Esophagus squamous epithelium (tissue), 5 donors: ENCODE results near the gene RHBDL2. TPM values are rescaled to one million over a fixed set of nuclear protein-coding genes. Genes with fewer than 3 reads are reported as not detected.
A peak's percentile ranks its signal among the peaks of the same experiment; 100 is the strongest.

Experiments
- DNase-seq: peaks from one replicate; lab custom pipeline; 2025; lab: John Stamatoyannopoulos, UW
- H3K27ac ChIP-seq, 4 donors: fragments of 200-600 bp; sonication (generic); one replicate each; pipeline ENCODE4 v1.5.1; 2016 to 2019; ENCODE audit warnings: mild to moderate bottlenecking in 1 of 4
- H3K27me3 ChIP-seq, 4 donors: fragments of 200-600 bp; sonication (generic); 1 replicate in 3 of 4; 2 replicates in 1 of 4; pipeline versions ENCODE4 v1.5.1 to v1.6.0; 2017 to 2021; ENCODE audit warnings: antibody characterized with exemption in 1 of 4
- H3K36me3 ChIP-seq, 3 donors: fragments of 200-600 bp; sonication (generic); one replicate each; pipeline ENCODE4 v1.5.1; 2016 to 2019
- H3K4me1 ChIP-seq, 3 donors: fragments of 200-600 bp; sonication (generic); one replicate each; pipeline ENCODE4 v1.5.1; 2017 to 2019
- H3K4me3 ChIP-seq, 4 donors: fragments of 200-600 bp; sonication (generic); 1 replicate in 3 of 4; 2 replicates in 1 of 4; pipeline ENCODE4 v1.5.1; 2016 to 2019; ENCODE audit warnings: mild to moderate bottlenecking in 2 of 4, moderate library complexity in 1 of 4
- H3K9me3 ChIP-seq, 3 donors: fragments of 200-600 bp; sonication (generic); one replicate each; pipeline ENCODE4 v1.5.1; 2016 to 2019
- CTCF ChIP-seq, 6 experiments: fragments of 450-650 bp in 4 of 6; fragments of 200-600 bp in 2 of 6; sonication (generic) in 2 of 6; IDR thresholded peaks; one replicate each; pipeline ENCODE4 v1.5.1; 2016 to 2019; ENCODE audit warnings: antibody characterized with exemption in 6 of 6, mild to moderate bottlenecking in 4 of 6, moderate library complexity in 4 of 6
- POLR2A ChIP-seq, 4 donors: fragments of 450-650 bp; IDR thresholded peaks; one replicate each; pipeline ENCODE4 v1.6.1; 2017; ENCODE audit warnings: antibody characterized with exemption in 4 of 4, mild to moderate bottlenecking in 4 of 4, moderate library complexity in 3 of 4
- WGBS, 2 donors: methylation state at CpG; one replicate each; pipeline ENCODE4 v1.1.5; 2018; 5-methylcytosine and 5-hydroxymethylcytosine counted together
- intact Hi-C: fragments of 100-400 bp; cut with DNase I; formaldehyde crosslinking; loops from one replicate; pipeline ENCODE4 v1.15.0; 2022
- total RNA-seq, 4 donors: library from RNA; depleted of rRNA; stranded (reverse); fragments of >200 nt; gene quantifications; one replicate each; pipeline ENCODE4 v1.1.0, GENCODE V29; 2016
- donor health status: DM: yes; HTN: yes; CAD: no.

The RHBDL2 gene
- total RNA-seq, 4 donors from 2014 or later, result 11.6 to 23.0 (median 17.4) TPM

GRCh38 chr1:38941093-38941492 lies 537 bp downstream of the RHBDL2 start:
- Histone ChIP-seq H3K9me3 (no peaks in the 10 kb centered on the region), H3K4me3 (peak overlapping the region; percentile 53 to 75 (median 60)), H3K4me1 (peaks cover 4 to 24% (median 6%) of the 10 kb centered on the region in 3 donors), H3K27me3 (no peaks in the 10 kb centered on the region), H3K27ac (peak overlapping the region; percentile 74 to 88 (median 82)), H3K36me3 (no peaks in the 10 kb centered on the region)
- intact Hi-C loops, result no loop called here
- WGBS, 2 donors, result 14 to 26% methylated on average over 4 of the region's 4 CpGs
- DNase-seq, result no peak
- TF ChIP-seq POLR2A (IDR thresholded peaks at IDR 0.05) (no peak), CTCF (IDR thresholded peaks at IDR 0.05) (peak in 3 of 6 experiments; percentile 6 to 25 (median 8))

DNA sequence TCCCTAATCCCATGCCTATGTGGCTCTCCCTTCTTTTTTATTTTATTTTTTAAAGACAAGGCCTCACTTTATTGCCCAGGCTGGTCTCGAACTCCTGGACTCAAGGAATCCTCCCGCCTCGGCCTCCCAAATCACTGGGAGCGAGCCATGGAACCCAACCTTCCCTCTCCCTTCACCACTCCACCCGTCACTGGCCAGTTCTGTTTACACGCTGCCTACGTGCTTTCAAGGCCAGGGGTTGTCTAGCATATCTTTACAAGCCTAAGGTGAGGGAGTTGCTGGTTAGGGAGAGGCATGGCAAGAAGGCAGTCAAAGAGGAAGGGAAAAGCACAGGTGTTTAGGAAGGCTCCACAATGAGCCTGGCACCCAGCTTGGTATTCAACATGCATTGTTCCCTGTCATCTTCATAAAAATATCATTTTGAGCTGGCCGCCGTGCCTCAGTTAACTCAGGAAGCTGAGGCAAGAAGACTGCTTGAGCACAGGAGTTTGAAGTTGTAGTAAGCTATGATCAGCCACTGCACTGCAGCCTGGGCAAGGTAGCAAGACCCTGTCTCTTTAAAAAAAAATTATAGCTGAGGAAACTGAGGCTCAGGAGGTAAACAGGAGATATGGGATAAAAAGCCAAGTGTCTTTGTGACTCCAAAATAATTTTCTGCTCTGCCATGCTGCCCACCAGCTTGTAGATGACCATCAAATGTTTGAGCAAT lies 1.1 kb downstream of the RHBDL2 start:
- Histone ChIP-seq H3K27ac (peak overlapping the region in 3 of 4 donors; percentile 81 to 88 (median 82)), H3K27me3 (no peaks in the 10 kb centered on the region), H3K9me3 (no peaks in the 10 kb centered on the region), H3K36me3 (no peaks in the 10 kb centered on the region), H3K4me3 (peak overlapping the region; percentile 53 to 75 (median 60)), H3K4me1 (peaks cover 4 to 24% (median 6%) of the 10 kb centered on the region in 3 donors)
- WGBS, 2 donors, result 62 to 80% methylated on average over 3 to 9 of the region's 9 CpGs
- no peak for DNase-seq
- intact Hi-C loops, result no loop called here
- TF ChIP-seq POLR2A (IDR thresholded peaks at IDR 0.05) (no peak), CTCF (IDR thresholded peaks at IDR 0.05) (no peak)

DNA sequence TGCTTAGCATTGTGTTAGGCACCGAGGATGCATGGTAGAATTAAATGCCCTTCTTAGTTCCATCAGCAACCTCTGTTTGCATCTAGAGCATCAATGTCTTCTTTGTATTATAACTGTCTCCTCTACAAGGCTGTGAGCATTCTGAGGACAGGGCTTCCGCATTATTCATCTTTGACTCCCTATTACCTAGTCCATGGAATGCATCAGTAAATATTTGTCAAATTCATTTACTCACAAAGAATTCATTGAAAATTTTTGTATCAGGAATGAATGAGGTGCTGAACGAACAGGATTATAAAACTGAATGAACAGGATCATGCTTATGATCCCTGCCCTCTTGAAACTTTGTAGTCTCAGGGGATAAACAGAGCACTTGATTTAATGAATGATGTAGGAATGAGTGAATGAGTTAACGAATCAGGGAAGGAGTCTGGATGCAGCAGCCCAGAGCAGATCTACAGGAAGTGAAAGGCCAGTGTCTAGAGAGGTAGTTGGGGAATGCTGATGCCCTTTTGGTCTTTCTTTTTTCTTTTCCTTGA lies 2.8 kb downstream of the RHBDL2 start:
- H3K4me3 ChIP-seq, result no peak overlapping the region
- H3K27ac ChIP-seq, result no peak overlapping the region
- 51 to 56% methylated on average over 4 of the region's 4 CpGs for WGBS, 2 donors
- intact Hi-C loops, result no loop called here
- H3K27me3 ChIP-seq, result no peaks in the 10 kb centered on the region
- H3K36me3 ChIP-seq, result no peaks in the 10 kb centered on the region
- DNase-seq, result no peak
- TF ChIP-seq POLR2A (IDR thresholded peaks at IDR 0.05), result no peak
- no peak for TF ChIP-seq CTCF (IDR thresholded peaks at IDR 0.05)
- H3K9me3 ChIP-seq, result no peaks in the 10 kb centered on the region
- H3K4me1 ChIP-seq, result peaks cover 4 to 24% (median 6%) of the 10 kb centered on the region in 3 donors

GRCh38 chr1:38932571-38932970 lies 9.1 kb downstream of the RHBDL2 start:
- Histone ChIP-seq H3K27ac (no peak overlapping the region), H3K4me1 (no peaks in the 10 kb centered on the region), H3K36me3 (peaks cover 0 to 13% (median 0%) of the 10 kb centered on the region in 3 donors), H3K9me3 (no peaks in the 10 kb centered on the region), H3K4me3 (no peak overlapping the region), H3K27me3 (no peaks in the 10 kb centered on the region)
- no peak for TF ChIP-seq POLR2A (IDR thresholded peaks at IDR 0.05)
- no peak for TF ChIP-seq CTCF (IDR thresholded peaks at IDR 0.05)
- DNase-seq, result no peak
- 83 to 92% methylated on average over 7 of the region's 7 CpGs for WGBS, 2 donors
- intact Hi-C loops, result no loop called here

GRCh38 chr1:38929476-38929875 lies 12.2 kb downstream of the RHBDL2 start:
- Histone ChIP-seq H3K9me3 (no peaks in the 10 kb centered on the region), H3K27me3 (no peaks in the 10 kb centered on the region), H3K36me3 (peaks cover 0 to 24% (median 0%) of the 10 kb centered on the region in 3 donors), H3K27ac (no peak overlapping the region), H3K4me3 (no peak overlapping the region), H3K4me1 (no peaks in the 10 kb centered on the region)
- WGBS, 2 donors, result 80 to 81% methylated on average over 2 of the region's 6 CpGs
- intact Hi-C loops, result no loop called here
- TF ChIP-seq CTCF (IDR thresholded peaks at IDR 0.05), result no peak
- no peak for TF ChIP-seq POLR2A (IDR thresholded peaks at IDR 0.05)
- no peak for DNase-seq
